Peyer's patch (tissue), 4 donors: ENCODE data around the gene F8. TPM values are rescaled to one million over a fixed set of nuclear protein-coding genes. Genes with fewer than 3 reads are reported as not detected.
A peak's percentile ranks its signal among the peaks of the same experiment; 100 is the strongest.

Experiments used
- DNase-seq, 3 donors: peaks; one replicate each; pipeline ENCODE4 v3.0.0-alpha.2; 2017 to 2019
- H3K27ac ChIP-seq, 4 donors: fragments of 200-600 bp; sonication (generic); one replicate each; pipeline ENCODE4 v1.5.1; 2016 to 2019
- H3K27me3 ChIP-seq, 2 donors: fragments of 200-600 bp; sonication (generic); one replicate each; pipeline ENCODE4 v1.5.1; 2019
- H3K36me3 ChIP-seq, 3 donors: fragments of 200-600 bp; sonication (generic); one replicate each; pipeline ENCODE4 v1.5.1; 2016 to 2019
- H3K4me1 ChIP-seq, 4 donors: fragments of 200-600 bp; sonication (generic); one replicate each; pipeline ENCODE4 v1.5.1; 2016 to 2019
- H3K4me3 ChIP-seq, 4 donors: fragments of 200-600 bp; sonication (generic); 1 replicate in 3 of 4; 2 replicates in 1 of 4; pipeline ENCODE4 v1.5.1; 2016 to 2019; ENCODE audit warnings: mild to moderate bottlenecking in 1 of 4
- H3K9me3 ChIP-seq, 4 donors: fragments of 200-600 bp; sonication (generic); one replicate each; pipeline ENCODE4 v1.5.1; 2016 to 2019; ENCODE audit warnings: mild to moderate bottlenecking in 1 of 4
- POLR2A ChIP-seq, 2 donors: fragments of 450-650 bp; IDR thresholded peaks; one replicate each; pipeline ENCODE4 v1.5.1; 2017; ENCODE audit warnings: antibody characterized with exemption in 2 of 2, mild to moderate bottlenecking in 2 of 2, moderate library complexity in 2 of 2
- total RNA-seq, 4 donors: library from RNA; depleted of rRNA; stranded (reverse); fragments of >200 nt; gene quantifications; one replicate each; pipeline ENCODE4 v1.1.0, GENCODE V29; 2016
- TF ChIP-seq, protein P1 (sequence below), 6 experiments: fragments of 450-650 bp in 4 of 6; fragments of 200-600 bp in 2 of 6; sonication (generic) in 1 of 6; IDR thresholded peaks; one replicate each; pipeline ENCODE4 v1.5.1; 2017 to 2019; ENCODE audit warnings: antibody characterized with exemption in 6 of 6, mild to moderate bottlenecking in 3 of 6, moderate library complexity in 1 of 6

Gene F8
- total RNA-seq, 4 donors from 2014 or later: 1.5 to 19.8 (median 4.6) TPM

- no peak overlapping the region for H3K27ac ChIP-seq
- no peaks in the 10 kb centered on the region for H3K9me3 ChIP-seq
- no peak for TF ChIP-seq POLR2A (IDR thresholded peaks at IDR 0.05)
- TF ChIP-seq, protein P1, sequence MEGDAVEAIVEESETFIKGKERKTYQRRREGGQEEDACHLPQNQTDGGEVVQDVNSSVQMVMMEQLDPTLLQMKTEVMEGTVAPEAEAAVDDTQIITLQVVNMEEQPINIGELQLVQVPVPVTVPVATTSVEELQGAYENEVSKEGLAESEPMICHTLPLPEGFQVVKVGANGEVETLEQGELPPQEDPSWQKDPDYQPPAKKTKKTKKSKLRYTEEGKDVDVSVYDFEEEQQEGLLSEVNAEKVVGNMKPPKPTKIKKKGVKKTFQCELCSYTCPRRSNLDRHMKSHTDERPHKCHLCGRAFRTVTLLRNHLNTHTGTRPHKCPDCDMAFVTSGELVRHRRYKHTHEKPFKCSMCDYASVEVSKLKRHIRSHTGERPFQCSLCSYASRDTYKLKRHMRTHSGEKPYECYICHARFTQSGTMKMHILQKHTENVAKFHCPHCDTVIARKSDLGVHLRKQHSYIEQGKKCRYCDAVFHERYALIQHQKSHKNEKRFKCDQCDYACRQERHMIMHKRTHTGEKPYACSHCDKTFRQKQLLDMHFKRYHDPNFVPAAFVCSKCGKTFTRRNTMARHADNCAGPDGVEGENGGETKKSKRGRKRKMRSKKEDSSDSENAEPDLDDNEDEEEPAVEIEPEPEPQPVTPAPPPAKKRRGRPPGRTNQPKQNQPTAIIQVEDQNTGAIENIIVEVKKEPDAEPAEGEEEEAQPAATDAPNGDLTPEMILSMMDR (IDR thresholded peaks at IDR 0.05): no peak
- no peaks in the 10 kb centered on the region for H3K4me1 ChIP-seq
- no peak for DNase-seq
- no peaks in the 10 kb centered on the region for H3K27me3 ChIP-seq
- no peak overlapping the region for H3K4me3 ChIP-seq
- no peaks in the 10 kb centered on the region for H3K36me3 ChIP-seq
Measured at GRCh38 chrX:154855256-154855655, 167.3 kb downstream of the F8 start.

DNA sequence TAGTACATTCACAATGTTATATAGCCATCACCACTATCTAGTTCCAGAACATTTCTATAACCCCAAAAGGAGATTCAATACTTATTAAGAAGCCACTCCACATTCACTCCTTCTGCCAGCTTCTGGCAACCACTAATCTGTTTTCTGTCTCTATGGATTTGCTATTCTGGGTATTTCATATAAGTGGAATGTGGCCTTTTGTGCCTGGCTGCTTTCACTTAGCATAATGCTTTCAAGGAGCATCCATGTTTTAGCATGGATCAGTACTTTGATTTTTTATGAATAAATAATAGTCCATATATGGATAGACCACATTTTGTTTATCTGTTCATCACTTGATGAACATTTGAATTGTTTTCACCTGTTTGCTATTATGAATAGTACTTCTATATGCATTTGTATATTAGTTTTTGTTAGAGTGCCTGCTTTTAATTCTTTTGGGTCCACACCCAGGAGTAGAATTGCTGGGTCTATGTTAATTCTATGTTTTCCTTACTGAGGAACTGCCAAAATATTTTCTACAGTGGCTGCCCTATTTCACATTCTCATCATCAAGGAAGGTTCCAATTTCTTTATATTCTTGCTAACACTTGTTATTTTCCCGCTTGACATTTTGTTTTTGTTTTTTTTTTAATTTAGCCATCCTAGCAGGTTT, 171.4 kb downstream of the F8 start:
- TF ChIP-seq, protein P1 (IDR thresholded peaks at IDR 0.05): no peak
- no peak for TF ChIP-seq POLR2A (IDR thresholded peaks at IDR 0.05)
- no peak for DNase-seq

GRCh38 chrX:154840856-154841255, 181.7 kb downstream of the F8 start:
- Histone ChIP-seq H3K27ac (no peak overlapping the region), H3K4me3 (no peak overlapping the region), H3K36me3 (no peaks in the 10 kb centered on the region), H3K9me3 (no peaks in the 10 kb centered on the region), H3K4me1 (no peaks in the 10 kb centered on the region), H3K27me3 (no peaks in the 10 kb centered on the region)
- no peak for DNase-seq
- no peak for TF ChIP-seq POLR2A (IDR thresholded peaks at IDR 0.05)
- TF ChIP-seq, protein P1 (IDR thresholded peaks at IDR 0.05): peak; percentile 27 to 76 (median 54)

More for the DNA sequence above, 171.4 kb downstream of the F8 start:
- H3K4me3 ChIP-seq: no peak overlapping the region
- no peak overlapping the region for H3K27ac ChIP-seq
- H3K36me3 ChIP-seq: no peaks in the 10 kb centered on the region
- H3K9me3 ChIP-seq: no peaks in the 10 kb centered on the region
- no peaks in the 10 kb centered on the region for H3K4me1 ChIP-seq
- no peaks in the 10 kb centered on the region for H3K27me3 ChIP-seq

GRCh38 chrX:154836163-154836562, 186.4 kb downstream of the F8 start:
- H3K27ac ChIP-seq: no peak overlapping the region
- DNase-seq: no peak
- H3K27me3 ChIP-seq: no peaks in the 10 kb centered on the region
- TF ChIP-seq, protein P1 (IDR thresholded peaks at IDR 0.05): no peak
- TF ChIP-seq POLR2A (IDR thresholded peaks at IDR 0.05): no peak
- no peak overlapping the region for H3K4me3 ChIP-seq
- H3K36me3 ChIP-seq: no peaks in the 10 kb centered on the region
- no peaks in the 10 kb centered on the region for H3K4me1 ChIP-seq
- no peaks in the 10 kb centered on the region for H3K9me3 ChIP-seq

DNA sequence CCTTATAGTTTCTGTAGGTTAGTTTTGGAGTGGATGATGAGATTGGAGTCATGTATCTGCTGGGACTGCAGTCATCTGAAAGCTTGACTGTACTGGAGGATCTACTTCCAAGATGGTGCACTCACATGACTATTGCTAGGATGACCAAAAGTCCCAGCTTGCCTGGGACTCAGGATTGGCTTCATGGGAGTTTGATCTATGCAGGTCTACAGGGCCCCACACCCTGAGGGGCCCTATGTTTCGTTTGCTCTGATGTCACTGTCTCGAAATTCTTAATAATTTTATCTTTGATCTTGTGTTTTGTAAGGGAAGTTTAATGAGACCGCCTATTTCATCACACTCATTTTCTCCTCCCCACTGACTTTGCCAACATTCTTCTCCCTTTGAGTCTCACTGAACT, 188.0 kb downstream of the F8 start, which contains the start of gene SMIM9:
TSS of gene SMIM9 (minus strand) at position 101 of the 400 bp plus-strand sequence. CDS start 3,806 bp downstream, outside the sequence.
- H3K27ac ChIP-seq: no peak within 1 kb of the TSS
- no peak within 1 kb of the TSS for H3K4me3 ChIP-seq
- no peaks in the 10 kb centered on the region for H3K9me3 ChIP-seq
- no peaks in the 10 kb centered on the region for H3K4me1 ChIP-seq
- TF ChIP-seq, protein P1 (IDR thresholded peaks at IDR 0.05): no peak
- TF ChIP-seq POLR2A (IDR thresholded peaks at IDR 0.05): no peak
- no peaks in the 10 kb centered on the region for H3K27me3 ChIP-seq
- DNase-seq: no peak
- no peaks in the 10 kb centered on the region for H3K36me3 ChIP-seq
